Coronary artery (tissue), 2 donors: ENCODE measurements around the gene RNASE4.
A peak's percentile ranks its signal among the peaks of the same experiment; 100 is the strongest.

Experiments
- DNase-seq: peaks from one replicate; pipeline ENCODE4 v3.0.0-alpha.2; 2017; ENCODE audit warnings: low spot score
- H3K27ac ChIP-seq, 2 donors: fragments of 200-600 bp; sonication (generic); one replicate each; pipeline ENCODE4 v1.5.1; 2016 to 2019
- H3K4me3 ChIP-seq: fragments of 200-600 bp; sonication (generic); 2 replicates; pipeline ENCODE4 v1.5.1; 2016; ENCODE audit warnings: mild to moderate bottlenecking, moderate library complexity
- CTCF ChIP-seq: fragments of 200-600 bp; sonication (generic); IDR thresholded peaks from one replicate; pipeline ENCODE4 v1.5.1; 2019; ENCODE audit warnings: antibody characterized with exemption

Gene RNASE4

GRCh38 chr14:20688167-20688839, 3.9 kb downstream of the RNASE4 start, which contains the start of gene ANG:
Gene ANG, plus strand, starts transcription at chr14:20688764. Its CDS starts 4,801 bp downstream, at chr14:20693565.
- no peak for DNase-seq
- H3K27ac ChIP-seq = no peak within 1 kb of the TSS
- H3K4me3 ChIP-seq = no peak within 1 kb of the TSS
- no peak for TF ChIP-seq CTCF

- DNase-seq = no peak
- TF ChIP-seq CTCF = peak; percentile 58
- no peak overlapping the region for H3K27ac ChIP-seq
- H3K4me3 ChIP-seq = no peak overlapping the region
These were observed 6.7 kb downstream of the RNASE4 start for GRCh38 chr14:20690848-20691640.

- DNase-seq = no peak
- no peak overlapping the region for H3K4me3 ChIP-seq
These were observed 7.9 kb downstream of the RNASE4 start for GRCh38 chr14:20692116-20692751.

GRCh38 chr14:20696764-20697163, 12.4 kb downstream of the RNASE4 start:
- DNase-seq = no peak
- no peak overlapping the region for H3K4me3 ChIP-seq
- no peak overlapping the region for H3K27ac ChIP-seq
- no peak for TF ChIP-seq CTCF

More at GRCh38 chr14:20692116-20692751, 7.9 kb downstream of the RNASE4 start:
- TF ChIP-seq CTCF = no peak
- no peak overlapping the region for H3K27ac ChIP-seq

- DNase-seq = no peak
- H3K27ac ChIP-seq = no peak overlapping the region
- peak; percentile 46 for TF ChIP-seq CTCF
- no peak overlapping the region for H3K4me3 ChIP-seq
These were observed 13.1 kb downstream of the RNASE4 start for GRCh38 chr14:20697273-20698017.

- no peak for DNase-seq
- TF ChIP-seq CTCF = no peak
- H3K27ac ChIP-seq = no peak overlapping the region
- H3K4me3 ChIP-seq = no peak overlapping the region
These were observed 13.6 kb downstream of the RNASE4 start for GRCh38 chr14:20698018-20698329.
